HepG2 (cell line): ENCODE data around the gene ALDH7A1. TPM values are rescaled to one million over a fixed set of nuclear protein-coding genes. Genes with fewer than 3 reads are reported as not detected.

Source experiments
- ATAC-seq: fragments of 200-7000 bp; cut with Tn5 transposase; 3 replicates; pipeline ENCODE4 v1.9.1; 2020; ENCODE audit warnings: mild to moderate bottlenecking, moderate library complexity
- BruUV-seq: library from RNA; stranded (reverse); fragments of 400-500 nt; replicated peaks from 2 replicates; lab custom pipeline; 2021; lab: Mats Ljungman, UMichigan
- CTCF ChIA-PET: fragments of 300-600 bp; formaldehyde crosslinking; extraction: SDS; loops from one replicate; lab custom pipeline; 2021; ENCODE audit warnings: low total read pairs, inconsistent platforms, low intra/inter-chr PET ratio; lab: Yijun Ruan, JAX
- POLR2A ChIA-PET: fragments of 350-600 bp; sonication (Branson Sonifier 250); formaldehyde crosslinking; loops from one replicate; lab custom pipeline; 2020; ENCODE audit warnings: antibody characterized with exemption, inconsistent platforms; lab: Yijun Ruan, JAX
- DNase-seq: peaks from one replicate; pipeline ENCODE4 v3.0.0-alpha.2; 2015; ENCODE audit warnings: low spot score
- FAIRE-seq: peaks from 3 replicates; lab custom pipeline; 2011; peaks lifted over from hg19 to GRCh38; lab: Jason Lieb, UNC
- H2AFZ ChIP-seq: one replicate; pipeline ENCODE4 v1.6.1; 2011; ENCODE audit warnings: low read length, inconsistent platforms
- H3K27ac ChIP-seq: fragments of 300-600 bp; 3 replicates; pipeline ENCODE4 v1.8.0; 2011; ENCODE audit warnings: mixed run types, mild to moderate bottlenecking, mixed read lengths, low read length, inconsistent platforms; ENCODE audit not compliant: insufficient read depth; ENCODE audit errors: extremely low read length
- H3K27me3 ChIP-seq, 2 experiments: fragments of 200-600 bp in 1 of 2; 2 replicates in 1 of 2; 3 replicates in 1 of 2; pipeline versions ENCODE4 v1.6.0 to v1.8.0; 2011; ENCODE audit warnings: low read length in 2 of 2, mild to moderate bottlenecking in 2 of 2, moderate library complexity in 2 of 2, inconsistent platforms in 1 of 2; ENCODE audit not compliant: insufficient read depth in 2 of 2, control insufficient read depth in 1 of 2
- H3K36me3 ChIP-seq, 2 experiments: fragments of 200-600 bp in 1 of 2; replicated peaks in 1 of 2; 2 replicates in 1 of 2; 3 replicates in 1 of 2; pipeline versions ENCODE4 v1.5.1 to v1.8.0; 2011; ENCODE audit warnings: low read length in 2 of 2, inconsistent platforms in 1 of 2; ENCODE audit not compliant: insufficient read depth in 2 of 2, control insufficient read depth in 1 of 2
- H3K4me1 ChIP-seq: 2 replicates; pipeline ENCODE4 v1.5.1; 2012; ENCODE audit warnings: low read length, inconsistent platforms; ENCODE audit not compliant: insufficient read depth
- H3K4me2 ChIP-seq: 2 replicates; pipeline ENCODE4 v1.6.0; 2011; ENCODE audit warnings: low read depth, low read length, inconsistent platforms
- H3K4me3 ChIP-seq, 3 experiments: fragments of 200-600 bp in 1 of 3; sonication (generic), shearing (Covaris generic) in 1 of 3; replicated peaks in 1 of 3; 2 replicates each; pipeline ENCODE4 v1.5.1; 2011 to 2016; ENCODE audit warnings: low read length in 3 of 3, inconsistent platforms in 2 of 3, low read depth in 2 of 3, mild to moderate bottlenecking in 2 of 3, control low read depth in 1 of 3, mixed read lengths in 1 of 3; ENCODE audit not compliant: insufficient read depth in 1 of 3
- H3K79me2 ChIP-seq: one replicate; pipeline ENCODE4 v1.6.1; 2011; ENCODE audit warnings: low read length, inconsistent platforms; ENCODE audit not compliant: insufficient read depth
- H3K9ac ChIP-seq: 2 replicates; pipeline ENCODE4 v1.6.0; 2011; ENCODE audit warnings: mild to moderate bottlenecking, low read depth, low read length, inconsistent platforms; ENCODE audit not compliant: insufficient read depth
- H3K9me3 ChIP-seq: 2 replicates; pipeline ENCODE4 v1.5.1; 2012; ENCODE audit warnings: mild to moderate bottlenecking, low read length
- H4K20me1 ChIP-seq: 2 replicates; pipeline ENCODE4 v1.6.0; 2011; ENCODE audit warnings: inconsistent platforms, mild to moderate bottlenecking, low read length, moderate library complexity; ENCODE audit not compliant: insufficient read depth
- CENPT ChIP-seq: sonication (generic); formaldehyde crosslinking; IDR thresholded peaks from 2 replicates; pipeline ENCODE4 v1.8.0; 2022; ENCODE audit warnings: low read depth, mild to moderate bottlenecking, moderate library complexity, missing genetic modification reagents
- FOXO1 ChIP-seq: sonication (generic); formaldehyde crosslinking; IDR thresholded peaks from 2 replicates; pipeline ENCODE4 v1.4.0; 2020; ENCODE audit warnings: missing genetic modification reagents
- GPN1 ChIP-seq: sonication (generic); formaldehyde crosslinking; IDR thresholded peaks from 2 replicates; pipeline ENCODE4 v1.5.1; 2020; ENCODE audit warnings: missing genetic modification reagents, borderline replicate concordance
- MIER2 ChIP-seq: IDR thresholded peaks from 2 replicates; pipeline ENCODE4 v1.6.1; 2016; ENCODE audit warnings: missing biosample characterization, missing genetic modification reagents
- NKX3-1 ChIP-seq: sonication (generic); formaldehyde crosslinking; IDR thresholded peaks from 2 replicates; pipeline ENCODE4 v1.5.0; 2020; ENCODE audit warnings: missing genetic modification reagents
- NR3C1 ChIP-seq: sonication (generic); formaldehyde crosslinking; IDR thresholded peaks from 2 replicates; pipeline ENCODE4 v1.4.0; 2020; ENCODE audit warnings: missing genetic modification reagents
- PHB2 ChIP-seq: fragments of 450-650 bp; IDR thresholded peaks from 2 replicates; pipeline ENCODE4 v1.6.1; 2018; ENCODE audit not compliant: partially characterized antibody
- RBAK ChIP-seq: sonication (generic); formaldehyde crosslinking; IDR thresholded peaks from 2 replicates; pipeline ENCODE4 v1.5.1; 2020; ENCODE audit warnings: mild to moderate bottlenecking, missing genetic modification reagents
- SNAPC5 ChIP-seq: sonication (generic); formaldehyde crosslinking; IDR thresholded peaks from 2 replicates; pipeline ENCODE4 v1.8.1; 2023; ENCODE audit warnings: mild to moderate bottlenecking, missing genetic modification reagents, borderline replicate concordance
- WIZ ChIP-seq: sonication (generic); formaldehyde crosslinking; IDR thresholded peaks from 2 replicates; pipeline ENCODE4 v1.5.1; 2020; ENCODE audit warnings: mild to moderate bottlenecking, missing genetic modification reagents
- ZNF121 ChIP-seq: sonication (generic); formaldehyde crosslinking; IDR thresholded peaks from 2 replicates; pipeline ENCODE4 v1.5.0; 2020; ENCODE audit warnings: mild to moderate bottlenecking, missing genetic modification reagents
- ZNF232 ChIP-seq: sonication (generic); formaldehyde crosslinking; IDR thresholded peaks from 2 replicates; pipeline ENCODE4 v1.4.0; 2020; ENCODE audit warnings: missing genetic modification reagents, borderline replicate concordance
- ZNF263 ChIP-seq: sonication (generic); formaldehyde crosslinking; IDR thresholded peaks from 2 replicates; pipeline ENCODE4 v1.4.0; 2020; ENCODE audit warnings: missing genetic modification reagents
- ZNF569 ChIP-seq: sonication (generic); formaldehyde crosslinking; IDR thresholded peaks from 2 replicates; pipeline ENCODE4 v1.5.0; 2020; ENCODE audit warnings: mild to moderate bottlenecking, missing genetic modification reagents, moderate library complexity, borderline replicate concordance
- ZNF746 ChIP-seq: sonication (generic); formaldehyde crosslinking; IDR thresholded peaks from 2 replicates; pipeline ENCODE4 v1.8.0; 2022; ENCODE audit warnings: mild to moderate bottlenecking, missing genetic modification reagents
- WGBS: methylation state at CpG from one replicate; pipeline ENCODE4 v1.1.6; 2017; ENCODE audit warnings: low lambda C conversion rate; 5-methylcytosine and 5-hydroxymethylcytosine counted together
- in situ Hi-C: cut with HindIII; loops from 2 replicates; pipeline ENCODE4 v1.10.0; 2017; ENCODE audit warnings: low pct_unique_long_range_greater_than_20kb; ENCODE audit not compliant: extremely low pct_ligation_motif_present
- intact Hi-C: fragments of 100-400 bp; cut with micrococcal nuclease; formaldehyde crosslinking; loops from one replicate; pipeline ENCODE4 v1.10.0; 2022; ENCODE audit not compliant: unreplicated experiment
- polyA plus RNA-seq, 8 experiments: library from polyadenylated mRNA; depleted of rRNA in 3 of 8; stranded (reverse) in 7 of 8; unstranded in 1 of 8; fragments of >200 nt; fragmentation: Illumina TruSeq in 4 of 8; extraction: Trizol in 4 of 8; gene quantifications; 2 replicates each; pipeline versions ENCODE4 v1.2.1 to v1.2.3, GENCODE V29; 2011 to 2016; ENCODE audit warnings: low read depth in 4 of 8, missing spikeins in 1 of 8, mixed read lengths in 1 of 8; ENCODE audit not compliant: insufficient read depth in 1 of 8
- total RNA-seq, 5 experiments: library from RNA; depleted of rRNA; stranded (reverse); fragments of >200 nt; fragmentation: Illumina TruSeq; extraction: Trizol; gene quantifications; 2 replicates each; pipeline ENCODE4 v1.2.3, GENCODE V29; 2016; ENCODE audit warnings: low read depth in 1 of 5

ALDH7A1 gene
- total and polyA plus RNA-seq, 2 of the 13 experiments (the other 11 are each of a cell fraction or from before 2014, with no cell fraction given) = 69.0 to 100 TPM

GRCh38 chr5:126587551-126588390, 7.2 kb downstream of the ALDH7A1 start:
- H3K9me3 ChIP-seq = no peaks in the 10 kb centered on the region
- ATAC-seq (peak; percentile 41; the same call in 2 of the 3 replicates), FAIRE-seq (peak; percentile 15), DNase-seq (no peak)
- no peak overlapping the region for H2AFZ ChIP-seq
- TF ChIP-seq ZNF263 (CRISPR knock-in tag) (peak; percentile 62), ZNF121 (CRISPR knock-in tag) (no peak)
- ChIA-PET POLR2A (no interaction called here), CTCF (no interaction called here)
- no peak overlapping the region for H3K27ac ChIP-seq
- WGBS = 85% methylated on average over 9 of the region's 9 CpGs
- peaks cover 8% of the 10 kb centered on the region for H3K79me2 ChIP-seq
- H3K36me3 ChIP-seq = peaks cover 10 to 41% of the 10 kb centered on the region in 2 experiments
- H4K20me1 ChIP-seq = no peaks in the 10 kb centered on the region
- in situ Hi-C loops = no loop called here
- no TSS peak for BruUV-seq
- no peaks in the 10 kb centered on the region for H3K27me3 ChIP-seq
- no peak overlapping the region for H3K4me3 ChIP-seq
- intact Hi-C loops = no loop called here
- no peak overlapping the region for H3K9ac ChIP-seq
- no peak overlapping the region; the same call in 1 of the 2 replicates for H3K4me2 ChIP-seq
- peaks cover 33% of the 10 kb centered on the region for H3K4me1 ChIP-seq

- no TSS peak for BruUV-seq
- ATAC-seq (no peak), FAIRE-seq (no peak), DNase-seq (no peak)
- ChIA-PET CTCF (no interaction called here), POLR2A (no interaction called here)
- Histone ChIP-seq H3K27ac (no peak overlapping the region), H3K36me3 (peaks cover 11 to 60% of the 10 kb centered on the region in 2 experiments), H3K27me3 (no peaks in the 10 kb centered on the region), H4K20me1 (no peaks in the 10 kb centered on the region), H3K4me1 (peaks cover 13% of the 10 kb centered on the region), H3K4me2 (no peak overlapping the region), H2AFZ (no peak overlapping the region), H3K79me2 (no peaks in the 10 kb centered on the region), H3K4me3 (no peak overlapping the region), H3K9me3 (no peaks in the 10 kb centered on the region), H3K9ac (no peak overlapping the region)
- TF ChIP-seq FOXO1 (CRISPR knock-in tag) (no peak), NKX3-1 (CRISPR knock-in tag) (no peak), ZNF569 (CRISPR knock-in tag) (no peak), PHB2 (no peak), GPN1 (CRISPR knock-in tag) (no peak), NR3C1 (CRISPR knock-in tag) (no peak), ZNF746 (CRISPR knock-in tag) (no peak), CENPT (CRISPR knock-in tag) (no peak), SNAPC5 (no peak), WIZ (CRISPR knock-in tag) (no peak), RBAK (CRISPR knock-in tag) (no peak), MIER2 (CRISPR knock-in tag) (no peak), ZNF232 (CRISPR knock-in tag) (no peak)
- in situ Hi-C loops = no loop called here
- WGBS = 97% methylated on average over 3 of the region's 3 CpGs
- intact Hi-C loops = no loop called here
Measured at GRCh38 chr5:126583761-126584160, 11.3 kb downstream of the ALDH7A1 start.
